NCI-H2227 (cell line): ENCODE measurements around the gene CTDSP1.

Experiments used
- DNase-seq: peaks from one replicate; lab custom pipeline; 2025; ENCODE audit not compliant: unreplicated experiment; lab: John Stamatoyannopoulos, UW

Gene CTDSP1

GRCh38 chr2:218399391-218400166 is at the start of gene CTDSP1:
Gene CTDSP1, plus strand, starts transcription at chr2:218399868. Its CDS starts 223 bp downstream, at chr2:218400091.
- peak; percentile 92 for DNase-seq

GRCh38 chr2:218354045-218354444 is 45.6 kb upstream of the CTDSP1 start:
- no peak for DNase-seq

- DNase-seq, result no peak
These were observed 44.7 kb upstream of the CTDSP1 start for GRCh38 chr2:218354850-218355443.

GRCh38 chr2:218357236-218358177 is 42.2 kb upstream of the CTDSP1 start:
- DNase-seq, result no peak

- no peak for DNase-seq
These were observed 39.2 kb upstream of the CTDSP1 start for GRCh38 chr2:218360453-218360852.

GRCh38 chr2:218362606-218363005 is 37.1 kb upstream of the CTDSP1 start:
- DNase-seq, result no peak

- DNase-seq, result no peak
These were observed 35.9 kb upstream of the CTDSP1 start for GRCh38 chr2:218363736-218364135.

GRCh38 chr2:218364196-218364595 is 35.5 kb upstream of the CTDSP1 start:
- DNase-seq, result no peak

GRCh38 chr2:218366621-218367414 is 32.9 kb upstream of the CTDSP1 start:
- DNase-seq, result no peak

GRCh38 chr2:218367415-218368149 is 32.1 kb upstream of the CTDSP1 start:
- DNase-seq, result no peak

GRCh38 chr2:218368150-218368528 is 31.5 kb upstream of the CTDSP1 start:
- DNase-seq, result no peak

GRCh38 chr2:218368621-218369153 is 31.0 kb upstream of the CTDSP1 start:
- DNase-seq, result peak; percentile 71

GRCh38 chr2:218369330-218369729 is 30.3 kb upstream of the CTDSP1 start:
- DNase-seq, result peak; percentile 16

GRCh38 chr2:218370410-218371063 is 29.1 kb upstream of the CTDSP1 start:
- DNase-seq, result no peak

GRCh38 chr2:218371983-218372350 is 27.7 kb upstream of the CTDSP1 start:
- no peak for DNase-seq

GRCh38 chr2:218374795-218375194 is 24.9 kb upstream of the CTDSP1 start:
- DNase-seq, result no peak

GRCh38 chr2:218375212-218375611 is 24.5 kb upstream of the CTDSP1 start:
- DNase-seq, result no peak

GRCh38 chr2:218378053-218378452 is 21.6 kb upstream of the CTDSP1 start:
- no peak for DNase-seq

GRCh38 chr2:218381916-218382366 is 17.7 kb upstream of the CTDSP1 start, which contains the start of gene SLC11A1:
Gene SLC11A1, plus strand, starts transcription at chr2:218382273. Its CDS starts 96 bp downstream, at chr2:218382369.
- no peak for DNase-seq
